HG03439 (cell line): ENCODE results near the gene MMRN1.

Source experiments
- ATAC-seq: cut with Tn5 transposase; IDR thresholded peaks from one replicate; pipeline ENCODE4 v1.9.1; 2021; ENCODE audit warnings: mild to moderate bottlenecking, moderate library complexity; ENCODE audit not compliant: unreplicated experiment

The MMRN1 gene, protein sequence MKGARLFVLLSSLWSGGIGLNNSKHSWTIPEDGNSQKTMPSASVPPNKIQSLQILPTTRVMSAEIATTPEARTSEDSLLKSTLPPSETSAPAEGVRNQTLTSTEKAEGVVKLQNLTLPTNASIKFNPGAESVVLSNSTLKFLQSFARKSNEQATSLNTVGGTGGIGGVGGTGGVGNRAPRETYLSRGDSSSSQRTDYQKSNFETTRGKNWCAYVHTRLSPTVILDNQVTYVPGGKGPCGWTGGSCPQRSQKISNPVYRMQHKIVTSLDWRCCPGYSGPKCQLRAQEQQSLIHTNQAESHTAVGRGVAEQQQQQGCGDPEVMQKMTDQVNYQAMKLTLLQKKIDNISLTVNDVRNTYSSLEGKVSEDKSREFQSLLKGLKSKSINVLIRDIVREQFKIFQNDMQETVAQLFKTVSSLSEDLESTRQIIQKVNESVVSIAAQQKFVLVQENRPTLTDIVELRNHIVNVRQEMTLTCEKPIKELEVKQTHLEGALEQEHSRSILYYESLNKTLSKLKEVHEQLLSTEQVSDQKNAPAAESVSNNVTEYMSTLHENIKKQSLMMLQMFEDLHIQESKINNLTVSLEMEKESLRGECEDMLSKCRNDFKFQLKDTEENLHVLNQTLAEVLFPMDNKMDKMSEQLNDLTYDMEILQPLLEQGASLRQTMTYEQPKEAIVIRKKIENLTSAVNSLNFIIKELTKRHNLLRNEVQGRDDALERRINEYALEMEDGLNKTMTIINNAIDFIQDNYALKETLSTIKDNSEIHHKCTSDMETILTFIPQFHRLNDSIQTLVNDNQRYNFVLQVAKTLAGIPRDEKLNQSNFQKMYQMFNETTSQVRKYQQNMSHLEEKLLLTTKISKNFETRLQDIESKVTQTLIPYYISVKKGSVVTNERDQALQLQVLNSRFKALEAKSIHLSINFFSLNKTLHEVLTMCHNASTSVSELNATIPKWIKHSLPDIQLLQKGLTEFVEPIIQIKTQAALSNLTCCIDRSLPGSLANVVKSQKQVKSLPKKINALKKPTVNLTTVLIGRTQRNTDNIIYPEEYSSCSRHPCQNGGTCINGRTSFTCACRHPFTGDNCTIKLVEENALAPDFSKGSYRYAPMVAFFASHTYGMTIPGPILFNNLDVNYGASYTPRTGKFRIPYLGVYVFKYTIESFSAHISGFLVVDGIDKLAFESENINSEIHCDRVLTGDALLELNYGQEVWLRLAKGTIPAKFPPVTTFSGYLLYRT

GRCh38 chr4:89894649-89895550, at the start of gene MMRN1:
Gene MMRN1 (plus strand): TSS chr4:89894854. CDS start chr4:89894972, 118 bp downstream.
- ATAC-seq = peak; percentile 67

DNA sequence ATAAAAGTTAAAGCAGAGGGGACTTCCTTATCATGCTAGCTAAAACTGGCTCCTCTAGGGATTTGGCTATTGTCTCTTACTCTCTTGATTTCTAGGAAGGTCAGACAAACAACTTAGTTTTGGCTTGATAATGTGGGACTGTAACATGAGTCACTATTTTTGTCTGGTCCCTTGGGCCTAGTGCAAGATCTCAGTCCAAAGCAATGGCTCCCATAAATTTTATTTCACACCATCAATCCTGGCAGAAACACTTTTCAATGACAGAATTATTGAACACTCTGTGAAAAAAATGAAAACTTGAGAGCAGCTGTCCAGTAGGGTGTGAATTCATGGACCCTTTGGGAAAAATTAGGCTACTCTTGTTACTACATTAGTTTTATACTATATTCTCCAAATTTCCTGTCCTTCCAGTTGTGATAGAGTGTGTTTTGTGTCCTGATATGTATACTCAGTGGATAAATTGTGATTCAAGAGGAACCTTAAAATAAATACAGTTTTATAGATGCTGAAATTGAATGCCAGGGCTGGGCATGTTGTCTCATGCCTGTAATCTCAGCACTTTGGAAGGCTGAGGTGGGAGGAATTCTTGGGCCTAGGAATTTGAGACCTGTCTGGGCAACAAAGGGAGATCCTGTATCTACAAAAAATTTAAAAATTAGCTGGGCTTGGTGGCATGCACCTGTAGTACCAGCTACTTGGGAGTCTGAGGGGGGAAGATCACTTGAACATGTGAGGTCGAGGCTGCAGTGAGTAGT, 46.9 kb upstream of the MMRN1 start:
- no peak for ATAC-seq

- no peak for ATAC-seq
These were observed 39.4 kb upstream of the MMRN1 start for GRCh38 chr4:89855236-89855635.

DNA sequence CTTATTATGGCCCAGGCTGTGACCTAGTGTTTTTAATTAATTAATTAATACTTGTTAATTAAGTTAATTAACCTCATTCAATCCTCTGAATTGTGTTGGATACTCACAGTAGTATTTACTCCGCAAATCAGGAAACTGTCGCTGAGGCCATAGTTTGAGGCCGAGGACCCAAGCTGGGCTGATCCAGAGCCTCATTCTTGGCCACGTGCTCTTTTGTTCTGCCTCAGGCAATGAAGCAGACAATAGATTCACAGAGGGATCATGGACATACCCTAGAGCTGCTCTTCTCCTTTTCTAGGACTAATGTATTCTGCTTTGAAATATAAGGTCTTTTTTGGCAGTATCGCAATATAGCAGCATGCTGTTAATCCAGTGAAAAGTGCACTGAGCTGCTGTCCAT, 33.7 kb upstream of the MMRN1 start:
- ATAC-seq = no peak

DNA sequence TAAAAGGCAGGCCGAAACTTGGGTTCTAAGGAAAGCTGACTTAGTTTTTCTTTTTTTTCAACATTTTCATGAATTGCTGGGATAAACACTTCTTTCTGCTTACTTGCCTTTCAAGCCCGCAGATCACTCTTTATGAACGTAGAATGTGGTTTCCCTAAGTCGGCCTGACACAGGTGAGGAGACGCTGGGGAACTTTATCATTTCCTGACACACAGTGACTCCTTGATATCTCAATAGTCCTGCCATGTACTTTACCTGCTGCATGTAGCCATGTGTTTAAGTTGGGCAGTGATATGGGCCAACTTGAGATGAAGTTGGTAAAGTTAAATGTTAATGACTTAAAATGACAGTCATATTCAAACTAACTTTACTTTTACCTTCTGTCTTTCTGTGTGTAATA, 31.1 kb upstream of the MMRN1 start:
- ATAC-seq = no peak

DNA sequence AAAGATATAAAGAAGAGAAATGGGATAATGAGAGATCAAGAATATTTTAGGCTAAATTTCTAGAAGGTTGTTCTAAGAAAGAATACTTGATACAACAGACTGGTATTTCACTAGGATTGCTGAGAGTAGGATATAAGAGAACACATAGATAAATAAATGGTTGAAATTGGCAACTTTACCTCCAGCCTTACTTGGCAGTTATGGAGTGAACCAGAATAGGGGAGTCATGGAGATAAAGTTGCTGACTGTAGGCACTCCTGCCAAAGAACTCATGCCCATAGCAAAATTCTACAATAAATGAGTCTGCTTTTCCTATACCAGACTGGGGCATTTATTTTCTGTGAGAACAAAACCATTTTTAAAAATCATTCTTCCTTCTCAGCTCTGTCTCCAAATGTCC, 26.4 kb upstream of the MMRN1 start:
- no peak for ATAC-seq

GRCh38 chr4:89868999-89869589, 25.6 kb upstream of the MMRN1 start:
- ATAC-seq = no peak

DNA sequence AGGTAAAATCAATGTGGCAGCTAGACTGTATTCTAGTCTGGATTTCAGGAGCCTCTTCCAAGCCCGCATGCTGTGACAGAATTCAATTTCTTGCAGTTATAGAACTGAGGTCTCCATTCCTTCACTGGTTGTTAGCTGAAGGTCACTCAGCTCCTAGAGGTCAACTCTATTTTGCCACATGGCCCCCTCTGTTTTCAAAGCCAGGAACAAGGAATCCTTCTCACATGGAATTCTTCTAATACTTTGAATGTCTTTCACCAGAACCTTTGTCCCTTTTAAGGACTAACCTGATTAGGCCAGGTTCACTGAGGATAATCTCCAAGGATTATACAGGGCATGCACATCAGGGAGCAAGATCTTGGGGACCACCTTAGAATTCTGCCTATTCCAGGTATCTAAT, 23.4 kb upstream of the MMRN1 start:
- ATAC-seq = no peak

DNA sequence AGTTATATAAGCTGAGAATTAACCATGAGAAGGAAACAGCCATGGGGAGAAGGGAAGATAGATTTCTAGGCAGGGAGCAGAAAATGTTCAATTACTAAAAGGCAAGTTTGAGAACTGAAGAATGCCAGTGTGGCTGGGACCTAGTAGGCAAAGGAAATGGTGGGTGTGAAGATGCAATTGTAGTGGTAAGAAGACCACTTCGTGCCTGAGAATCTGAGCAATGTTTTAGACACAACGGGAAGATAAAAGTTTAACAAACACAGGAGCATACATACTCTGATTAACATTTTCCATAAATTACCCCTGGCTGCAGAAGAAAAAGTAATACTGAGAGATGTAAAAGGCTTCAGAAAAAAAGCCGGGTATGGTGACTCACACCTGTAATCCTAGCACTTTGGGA, 18.1 kb upstream of the MMRN1 start:
- ATAC-seq = no peak

DNA sequence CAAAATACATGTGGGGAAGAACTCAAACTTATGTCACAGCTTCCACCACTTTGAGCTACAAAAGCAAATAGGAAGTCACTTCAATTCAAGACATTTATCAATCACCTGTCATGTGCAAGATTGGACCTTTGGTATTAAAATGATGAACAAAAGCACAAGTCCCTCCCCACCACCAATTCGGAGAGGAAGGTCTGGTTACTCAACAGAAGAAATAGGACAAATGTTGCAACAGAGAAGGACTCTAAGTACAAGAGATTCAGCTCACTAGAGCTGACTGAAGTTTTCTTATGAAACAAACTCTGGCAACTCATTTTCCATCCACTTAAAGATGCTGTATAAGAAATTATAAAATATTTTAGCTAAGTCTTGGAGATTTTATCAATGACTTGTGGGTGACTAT, 16.0 kb upstream of the MMRN1 start:
- ATAC-seq = no peak

- no peak for ATAC-seq
These were observed 15.4 kb upstream of the MMRN1 start for GRCh38 chr4:89879215-89879614.

DNA sequence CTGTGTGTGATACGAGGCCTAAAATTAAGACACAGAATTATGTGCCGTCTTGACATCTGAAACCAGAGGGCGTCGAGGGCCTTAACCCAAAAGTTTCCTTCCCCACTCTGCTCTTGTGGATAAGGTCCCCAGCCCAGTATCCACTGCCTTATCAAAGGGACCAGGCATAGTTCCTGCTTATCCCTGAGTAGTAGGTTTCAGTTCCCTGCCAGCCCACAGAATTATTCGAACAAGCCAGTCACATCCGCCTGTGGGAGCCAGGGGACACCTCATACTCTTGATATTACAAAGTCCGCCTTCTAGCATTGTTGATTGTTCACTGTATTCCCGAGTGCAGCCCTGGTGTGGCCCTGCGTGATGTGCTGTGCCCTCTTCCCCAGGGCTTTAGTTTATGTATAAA, 5.4 kb upstream of the MMRN1 start:
- ATAC-seq = no peak

DNA sequence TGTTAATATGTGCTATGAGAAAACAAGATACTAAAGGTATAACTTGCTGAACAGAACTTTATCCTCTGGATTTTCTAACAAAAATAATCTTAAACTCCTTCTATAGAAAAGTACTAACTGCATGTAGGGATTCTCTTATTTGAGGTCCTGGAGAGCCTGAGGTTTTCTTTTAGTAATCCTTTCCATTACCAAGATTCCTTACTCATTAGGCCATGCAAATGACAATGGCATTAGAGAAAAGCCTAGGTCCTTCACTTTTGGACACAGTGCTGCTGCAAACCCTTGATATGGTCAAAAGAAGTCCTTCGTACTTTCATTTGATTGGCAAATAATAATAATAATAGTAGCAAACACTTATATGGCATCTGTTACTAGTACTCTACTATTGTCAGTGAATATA, 3.2 kb downstream of the MMRN1 start:
- ATAC-seq = no peak

- no peak for ATAC-seq
These were observed 3.7 kb downstream of the MMRN1 start for GRCh38 chr4:89898304-89898716.

GRCh38 chr4:89899152-89899551, 4.5 kb downstream of the MMRN1 start:
- ATAC-seq = no peak

DNA sequence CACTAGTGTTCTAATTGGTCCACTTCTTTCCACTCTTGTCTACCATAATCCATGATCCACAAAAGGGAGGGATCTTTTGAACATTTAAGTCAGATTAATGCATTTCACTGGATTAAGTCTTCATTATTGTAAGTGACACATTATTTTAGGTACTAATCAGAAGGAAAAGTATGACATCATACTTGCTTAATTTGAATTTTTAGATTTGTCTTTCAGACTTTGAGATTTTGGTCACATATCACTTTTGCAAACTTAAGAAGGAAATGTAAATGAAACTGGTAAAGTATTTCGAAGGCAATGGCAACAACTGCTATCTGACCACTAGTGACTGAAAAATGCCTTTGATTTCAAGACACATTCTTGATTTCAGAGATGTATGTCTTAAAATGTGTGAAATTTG, 5.2 kb downstream of the MMRN1 start:
- ATAC-seq = no peak

GRCh38 chr4:89901808-89902431, 7.3 kb downstream of the MMRN1 start:
- ATAC-seq = peak; percentile 71

- no peak for ATAC-seq
These were observed 9.9 kb downstream of the MMRN1 start for GRCh38 chr4:89904524-89904923.

- ATAC-seq = no peak
These were observed 11.7 kb downstream of the MMRN1 start for GRCh38 chr4:89906316-89906715.
